HCT116 (cell line): ENCODE measurements around the gene PLPP2. TPM values are rescaled to one million over a fixed set of nuclear protein-coding genes. Genes with fewer than 3 reads are reported as not detected.

ENCODE experiments used
- ATAC-seq: fragments of 200-7000 bp; cut with Tn5 transposase; 2 replicates; pipeline ENCODE4 v1.9.1; 2020; ENCODE audit warnings: mild to moderate bottlenecking, moderate library complexity
- BruUV-seq: library from RNA; stranded (reverse); fragments of 400-500 nt; replicated peaks from 2 replicates; lab custom pipeline; 2021; lab: Mats Ljungman, UMichigan
- CTCF ChIA-PET: fragments of 300-600 bp; sonication (Branson Sonifier 250); formaldehyde crosslinking; loops from one replicate; lab custom pipeline; 2021; ENCODE audit warnings: antibody characterized with exemption; lab: Charles Lee
- POLR2A ChIA-PET: fragments of 300-600, 350-600 bp; sonication (Branson Sonifier 250); formaldehyde crosslinking; loops from one replicate; lab custom pipeline; 2021; ENCODE audit warnings: antibody characterized with exemption; lab: Charles Lee
- RAD21 ChIA-PET, 2 experiments: fragments of 300-600 bp; sonication (Branson Sonifier 250); formaldehyde crosslinking; loops; one replicate each; lab custom pipeline; 2023; ENCODE audit warnings: low total read pairs in 2 of 2; ENCODE audit not compliant: uncharacterized antibody in 2 of 2, unreplicated experiment in 2 of 2, low non-redundant PET in 1 of 2; lab: Charles Lee
- DNase-seq: peaks from one replicate; pipeline ENCODE4 v3.0.0-alpha.2; 2010; ENCODE audit warnings: low read depth, low spot score
- H2AFZ ChIP-seq: fragments of 200-600 bp; shearing (Covaris generic), sonication (generic); 2 replicates; pipeline ENCODE4 v1.6.1; 2017; ENCODE audit warnings: low read depth, mixed run types, mixed read lengths, antibody characterized with exemption, low read length; ENCODE audit not compliant: poor library complexity, severe bottlenecking
- H3K27ac ChIP-seq: 2 replicates; pipeline ENCODE4 v1.5.1; 2012; ENCODE audit warnings: low read depth, low read length
- H3K27me3 ChIP-seq: fragments of 200-600 bp; sonication (generic); 2 replicates; pipeline ENCODE4 v1.6.1; 2016; ENCODE audit warnings: mixed run types, low read length, mixed read lengths; ENCODE audit not compliant: insufficient read depth
- H3K36me3 ChIP-seq, 2 experiments: fragments of 200-500 bp in 1 of 2; fragments of 200-600 bp in 1 of 2; sonication (Bioruptor generic) in 1 of 2; sonication (generic) in 1 of 2; 2 replicates each; pipeline versions ENCODE4 v1.5.1 to v1.6.1; 2014 to 2016; ENCODE audit warnings: low read length in 2 of 2, inconsistent platforms in 1 of 2, mixed read lengths in 1 of 2, mixed run types in 1 of 2; ENCODE audit not compliant: insufficient read depth in 2 of 2, control insufficient read depth in 1 of 2
- H3K4me1 ChIP-seq, 2 experiments: fragments of 200-600 bp in 1 of 2; sonication (generic) in 1 of 2; 2 replicates each; pipeline versions ENCODE4 v1.5.1 to v1.6.1; 2012 to 2017; ENCODE audit warnings: low read length in 2 of 2, inconsistent platforms in 1 of 2, mild to moderate bottlenecking in 1 of 2, mixed read lengths in 1 of 2, mixed run types in 1 of 2, moderate library complexity in 1 of 2; ENCODE audit not compliant: insufficient read depth in 2 of 2, control insufficient read depth in 1 of 2
- H3K4me2 ChIP-seq: fragments of 200-600 bp; sonication (generic); 2 replicates; pipeline ENCODE4 v1.6.1; 2017; ENCODE audit warnings: mixed run types, low read length, mixed read lengths
- H3K4me3 ChIP-seq, 2 experiments: fragments of 200-600 bp in 1 of 2; sonication (generic) in 1 of 2; replicated peaks in 1 of 2; 2 replicates each; pipeline ENCODE4 v1.5.1; 2011 to 2016; ENCODE audit warnings: low read length in 2 of 2, control low read depth in 1 of 2, low read depth in 1 of 2, mild to moderate bottlenecking in 1 of 2, mixed read lengths in 1 of 2, mixed run types in 1 of 2
- H3K79me2 ChIP-seq: fragments of 200-600 bp; sonication (generic); 2 replicates; pipeline ENCODE4 v1.6.1; 2017; ENCODE audit warnings: mild to moderate bottlenecking, mixed run types, low read length, moderate library complexity, mixed read lengths; ENCODE audit not compliant: insufficient read depth
- H3K9ac ChIP-seq: fragments of 200-600 bp; sonication (generic); 2 replicates; pipeline ENCODE4 v1.6.1; 2016; ENCODE audit warnings: low read length, mixed read lengths
- H3K9me2 ChIP-seq: fragments of 200-600 bp; sonication (generic), shearing (Covaris generic); 2 replicates; pipeline ENCODE4 v1.6.1; 2017; ENCODE audit warnings: mixed run types, mild to moderate bottlenecking, moderate library complexity; ENCODE audit not compliant: insufficient read depth
- H3K9me3 ChIP-seq, 2 experiments: fragments of 200-500 bp in 1 of 2; fragments of 200-600 bp in 1 of 2; sonication (Bioruptor generic) in 1 of 2; sonication (generic) in 1 of 2; 2 replicates each; pipeline ENCODE4 v1.6.1; 2014 to 2017; ENCODE audit warnings: low read length in 2 of 2, mixed read lengths in 2 of 2, inconsistent platforms in 1 of 2, low read depth in 1 of 2, mild to moderate bottlenecking in 1 of 2, mixed run types in 1 of 2, moderate library complexity in 1 of 2; ENCODE audit not compliant: control insufficient read depth in 1 of 2, insufficient read depth in 1 of 2
- H4K20me1 ChIP-seq: fragments of 200-600 bp; sonication (generic), shearing (Covaris generic); 2 replicates; pipeline ENCODE4 v1.6.1; 2017; ENCODE audit warnings: mixed run types, mild to moderate bottlenecking, moderate library complexity; ENCODE audit not compliant: insufficient read depth
- CBX3 ChIP-seq: IDR thresholded peaks from 2 replicates; pipeline ENCODE4 v1.6.1; 2012; ENCODE audit warnings: low read depth
- CEBPB ChIP-seq: IDR thresholded peaks from 2 replicates; pipeline ENCODE4 v1.6.1; 2012; ENCODE audit warnings: low read depth
- EGR1 ChIP-seq: IDR thresholded peaks from 2 replicates; pipeline ENCODE4 v1.6.1; 2012; ENCODE audit warnings: low read depth
- EZH2 ChIP-seq: fragments of 200-600 bp; sonication (generic); IDR thresholded peaks from 2 replicates; pipeline ENCODE4 v1.6.1; 2017; ENCODE audit warnings: antibody characterized with exemption, mixed run types
- EZH2phosphoT487 ChIP-seq: fragments of 200-600 bp; IDR thresholded peaks from 2 replicates; pipeline ENCODE4 v1.6.1; 2018; ENCODE audit warnings: antibody characterized with exemption, borderline replicate concordance
- FOSL1 ChIP-seq: IDR thresholded peaks from 2 replicates; pipeline ENCODE4 v1.6.1; 2012; ENCODE audit warnings: low read depth
- RAD21 ChIP-seq: IDR thresholded peaks from 2 replicates; pipeline ENCODE4 v1.6.1; 2012; ENCODE audit warnings: low read depth, mild to moderate bottlenecking
- SIN3A ChIP-seq: IDR thresholded peaks from 2 replicates; pipeline ENCODE4 v1.6.1; 2012; ENCODE audit warnings: low read depth
- TCF7L2 ChIP-seq: IDR thresholded peaks from 2 replicates; pipeline ENCODE4 v1.7.0; 2011; ENCODE audit warnings: borderline replicate concordance, inconsistent platforms; ENCODE audit not compliant: insufficient read depth, insufficient read length; ENCODE audit errors: extremely low read depth
- ZFX ChIP-seq: fragments of 450-650 bp; IDR thresholded peaks from 2 replicates; pipeline ENCODE4 v1.6.1; 2017
- ZNF274 ChIP-seq: fragments of 200-500 bp; sonication (Bioruptor generic); IDR thresholded peaks from 2 replicates; pipeline ENCODE4 v1.6.1; 2014; ENCODE audit warnings: mild to moderate bottlenecking, low read depth, low read length, inconsistent platforms
- intact Hi-C: fragments of 100-400 bp; cut with micrococcal nuclease; formaldehyde crosslinking; loops from 2 replicates; pipeline ENCODE4 v1.10.0; 2022
- total RNA-seq: library from RNA; stranded (reverse); gene quantifications from one replicate; pipeline ENCODE4 v1.2.1, GENCODE V29; 2021; ENCODE audit not compliant: unreplicated experiment
- TF ChIP-seq, protein P1 (sequence below), 3 experiments: fragments of 200-600 bp in 1 of 3; sonication (generic) in 1 of 3; IDR thresholded peaks in 2 of 3; conservative IDR thresholded peaks in 1 of 3; 2 replicates each; pipeline ENCODE4 v1.5.1; 2012 to 2017; ENCODE audit warnings: low read depth in 2 of 3, low read length in 2 of 3, antibody characterized with exemption in 1 of 3, borderline replicate concordance in 1 of 3, control low read depth in 1 of 3, mild to moderate bottlenecking in 1 of 3, mixed read lengths in 1 of 3, mixed run types in 1 of 3, moderate library complexity in 1 of 3; ENCODE audit not compliant: insufficient read depth in 1 of 3
- TF ChIP-seq, protein P2 (sequence below): IDR thresholded peaks from 2 replicates; pipeline ENCODE4 v1.6.1; 2012

Gene PLPP2
- total RNA-seq, 1 experiment from 2014 or later, result 128 TPM

DNA sequence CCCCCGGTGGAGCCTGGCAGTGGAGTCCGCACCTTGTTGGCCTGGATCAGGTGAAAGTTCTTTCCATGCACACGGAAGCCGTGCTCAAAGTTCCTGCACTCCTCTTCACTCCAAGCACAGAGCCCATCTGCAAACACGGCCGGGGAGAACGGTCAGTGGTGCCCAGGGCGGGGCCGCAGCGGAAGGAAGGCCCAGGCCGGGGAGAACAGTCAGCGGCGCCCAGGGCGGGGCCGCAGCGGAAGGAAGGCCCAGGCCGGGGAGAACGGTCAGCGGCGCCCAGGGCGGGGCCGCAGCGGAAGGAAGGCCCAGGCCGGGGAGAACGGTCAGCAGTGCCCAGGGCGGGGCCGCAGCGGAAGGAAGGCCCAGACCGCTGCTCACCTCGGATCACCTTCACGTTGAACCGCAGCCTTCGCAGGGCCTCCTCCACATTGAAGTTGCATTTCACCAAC lies 20.6 kb upstream of the PLPP2 start:
- BruUV-seq, result no TSS peak
- Histone ChIP-seq H3K9me3 (no peaks in the 10 kb centered on the region), H3K27ac (no peak overlapping the region), H3K36me3 (peaks cover 0 to 7% of the 10 kb centered on the region in 2 experiments; a peak in 3 of 4 replicates), H4K20me1 (no peaks in the 10 kb centered on the region), H3K79me2 (no peaks in the 10 kb centered on the region; the same call in 1 of the 2 replicates), H3K27me3 (no peaks in the 10 kb centered on the region), H3K9me2 (no peaks in the 10 kb centered on the region), H3K4me1 (no peaks in the 10 kb centered on the region), H3K9ac (no peak overlapping the region), H2AFZ (no peak overlapping the region), H3K4me3 (no peak overlapping the region), H3K4me2 (no peak overlapping the region)
- DNase-seq, result no peak
- ChIA-PET RAD21 (no interaction called here), CTCF (no interaction called here), POLR2A (no interaction called here)
- no peak for ATAC-seq
- TF ChIP-seq, protein P1, sequence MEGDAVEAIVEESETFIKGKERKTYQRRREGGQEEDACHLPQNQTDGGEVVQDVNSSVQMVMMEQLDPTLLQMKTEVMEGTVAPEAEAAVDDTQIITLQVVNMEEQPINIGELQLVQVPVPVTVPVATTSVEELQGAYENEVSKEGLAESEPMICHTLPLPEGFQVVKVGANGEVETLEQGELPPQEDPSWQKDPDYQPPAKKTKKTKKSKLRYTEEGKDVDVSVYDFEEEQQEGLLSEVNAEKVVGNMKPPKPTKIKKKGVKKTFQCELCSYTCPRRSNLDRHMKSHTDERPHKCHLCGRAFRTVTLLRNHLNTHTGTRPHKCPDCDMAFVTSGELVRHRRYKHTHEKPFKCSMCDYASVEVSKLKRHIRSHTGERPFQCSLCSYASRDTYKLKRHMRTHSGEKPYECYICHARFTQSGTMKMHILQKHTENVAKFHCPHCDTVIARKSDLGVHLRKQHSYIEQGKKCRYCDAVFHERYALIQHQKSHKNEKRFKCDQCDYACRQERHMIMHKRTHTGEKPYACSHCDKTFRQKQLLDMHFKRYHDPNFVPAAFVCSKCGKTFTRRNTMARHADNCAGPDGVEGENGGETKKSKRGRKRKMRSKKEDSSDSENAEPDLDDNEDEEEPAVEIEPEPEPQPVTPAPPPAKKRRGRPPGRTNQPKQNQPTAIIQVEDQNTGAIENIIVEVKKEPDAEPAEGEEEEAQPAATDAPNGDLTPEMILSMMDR (IDR thresholded peaks at IDR 0.05 in 2 of 3, conservative IDR thresholded peaks at IDR 0.05 in 1 of 3; ENCODE audit: borderline replicate concordance in 1 of 3, insufficient read depth in 1 of 3, low read depth in 2 of 3, low read length in 2 of 3), result no peak
- no peak for TF ChIP-seq RAD21
- no peak for TF ChIP-seq TCF7L2
- TF ChIP-seq ZNF274, result no peak
- no peak for TF ChIP-seq FOSL1
- TF ChIP-seq EGR1, result no peak
- intact Hi-C loops, result no loop called here

DNA sequence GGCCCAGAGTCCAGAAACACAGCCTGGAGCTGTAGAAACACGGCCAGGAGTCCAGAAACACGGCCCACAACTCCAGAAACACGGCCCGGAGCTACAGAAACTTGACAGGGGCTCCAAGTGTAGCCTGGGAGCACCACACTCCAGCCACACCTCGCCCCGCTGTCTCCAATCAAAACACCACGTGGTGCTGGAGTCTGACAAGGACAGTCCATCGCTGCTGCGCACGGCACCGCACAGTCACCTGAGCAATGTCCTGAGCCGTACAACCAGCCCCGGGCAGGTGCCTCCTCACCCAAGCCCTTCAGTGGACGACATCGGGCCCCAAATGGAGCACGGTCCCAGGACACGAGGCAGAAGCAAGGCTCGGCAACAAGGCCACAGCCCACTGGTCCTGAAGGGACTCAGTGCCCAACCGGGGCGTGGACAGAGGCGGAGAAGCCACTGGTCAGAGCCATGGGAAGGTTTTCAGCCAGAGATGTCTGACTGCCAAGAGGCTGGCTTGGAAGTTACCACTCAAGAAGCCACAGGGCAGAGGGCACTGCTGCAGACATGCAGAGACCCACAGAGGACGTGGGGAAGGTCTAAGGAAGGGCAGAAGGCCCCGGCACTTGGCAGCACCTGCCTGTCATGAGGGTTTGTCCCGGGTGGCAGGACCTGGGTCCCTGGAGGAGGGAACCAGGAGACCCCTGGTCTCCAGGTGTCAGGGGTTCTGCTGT lies 19.7 kb upstream of the PLPP2 start:
- H3K27ac ChIP-seq, result no peak overlapping the region
- CTCF ChIA-PET, result no interaction called here
- DNase-seq, result no peak
- peaks cover 0 to 9% of the 10 kb centered on the region in 2 experiments; a peak in 3 of 4 replicates for H3K36me3 ChIP-seq
- RAD21 ChIA-PET, result no interaction called here
- H2AFZ ChIP-seq, result no peak overlapping the region
- H3K4me3 ChIP-seq, result no peak overlapping the region
- no peak for ATAC-seq
- no peaks in the 10 kb centered on the region for H4K20me1 ChIP-seq
- H3K4me1 ChIP-seq, result no peaks in the 10 kb centered on the region
- H3K79me2 ChIP-seq, result no peaks in the 10 kb centered on the region
- intact Hi-C loops, result no loop called here
- H3K9me2 ChIP-seq, result no peaks in the 10 kb centered on the region
- no peak overlapping the region for H3K4me2 ChIP-seq
- no TSS peak for BruUV-seq
- no peaks in the 10 kb centered on the region for H3K9me3 ChIP-seq
- no peaks in the 10 kb centered on the region for H3K27me3 ChIP-seq
- no peak overlapping the region for H3K9ac ChIP-seq
- POLR2A ChIA-PET, result no interaction called here
- no peak for TF ChIP-seq ZFX
- no peak for TF ChIP-seq EZH2
- TF ChIP-seq, protein P2, sequence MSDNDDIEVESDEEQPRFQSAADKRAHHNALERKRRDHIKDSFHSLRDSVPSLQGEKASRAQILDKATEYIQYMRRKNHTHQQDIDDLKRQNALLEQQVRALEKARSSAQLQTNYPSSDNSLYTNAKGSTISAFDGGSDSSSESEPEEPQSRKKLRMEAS, result no peak
- TF ChIP-seq SIN3A, result no peak
- TF ChIP-seq CEBPB, result no peak
- TF ChIP-seq, protein P1 (IDR thresholded peaks at IDR 0.05 in 2 of 3, conservative IDR thresholded peaks at IDR 0.05 in 1 of 3; ENCODE audit: borderline replicate concordance in 1 of 3, insufficient read depth in 1 of 3, low read depth in 2 of 3, low read length in 2 of 3), result no peak
- no peak for TF ChIP-seq CBX3
- TF ChIP-seq EZH2phosphoT487, result no peak
